Naive thymus-derived CD4-positive, alpha-beta T cell (primary cell): ENCODE data around the gene CHML. TPM values are rescaled to one million over a fixed set of nuclear protein-coding genes. Genes with fewer than 3 reads are reported as not detected.

ENCODE experiments used
- ATAC-seq: fragments of 150-1000 bp; cut with Tn5 transposase; 2 replicates; pipeline ENCODE4 v1.10.0; 2021; ENCODE audit warnings: mild to moderate bottlenecking, moderate library complexity
- CTCF ChIA-PET: fragments of 350-600 bp; sonication (Branson Sonifier 250); formaldehyde crosslinking; loops from one replicate; lab custom pipeline; 2021; ENCODE audit warnings: antibody characterized with exemption; lab: Charles Lee
- POLR2A ChIA-PET: fragments of 350-600 bp; sonication (Branson Sonifier 250); formaldehyde crosslinking; loops from one replicate; lab custom pipeline; 2021; ENCODE audit warnings: antibody characterized with exemption, inconsistent platforms; lab: Charles Lee
- DNase-seq, 9 donors: peaks; one replicate each; pipeline versions ENCODE4 v3.0.0 to v3.0.0-alpha.2; 2020 to 2022; ENCODE audit warnings: mixed read lengths in 1 of 9
- H3K27ac ChIP-seq: one replicate; pipeline ENCODE4 v1.7.0; 2013; ENCODE audit warnings: mild to moderate bottlenecking, low read depth, low read length, moderate library complexity
- H3K27me3 ChIP-seq, 2 donors: one replicate each; pipeline ENCODE4 v1.7.0; 2013; ENCODE audit warnings: low read length in 2 of 2, mild to moderate bottlenecking in 2 of 2, moderate library complexity in 2 of 2; ENCODE audit not compliant: control insufficient read depth in 2 of 2, insufficient read depth in 2 of 2
- H3K36me3 ChIP-seq, 3 experiments: 1 replicate in 2 of 3; 2 replicates in 1 of 3; pipeline ENCODE4 v1.7.0; 2013; ENCODE audit warnings: low read length in 3 of 3, mild to moderate bottlenecking in 3 of 3, moderate library complexity in 1 of 3; ENCODE audit not compliant: insufficient read depth in 3 of 3, control insufficient read depth in 2 of 3
- H3K4me1 ChIP-seq, 2 donors: one replicate each; pipeline ENCODE4 v1.7.0; 2013; ENCODE audit warnings: low read length in 2 of 2, mild to moderate bottlenecking in 2 of 2, moderate library complexity in 1 of 2; ENCODE audit not compliant: control insufficient read depth in 2 of 2, insufficient read depth in 2 of 2
- H3K4me3 ChIP-seq: 2 replicates; pipeline ENCODE4 v1.7.0; 2013; ENCODE audit warnings: mild to moderate bottlenecking, low read length
- H3K9me3 ChIP-seq, 3 experiments: 1 replicate in 2 of 3; 2 replicates in 1 of 3; pipeline ENCODE4 v1.7.0; 2013; ENCODE audit warnings: low read length in 3 of 3; ENCODE audit not compliant: control insufficient read depth in 2 of 3
- H3K27ac Mint-ChIP-seq, 9 donors: one replicate each; pipeline ENCODE4 v1.8.0; 2020 to 2022; ENCODE audit warnings: mixed read lengths in 9 of 9, mild to moderate bottlenecking in 8 of 9, moderate library complexity in 5 of 9, inconsistent platforms in 2 of 9
- H3K27me3 Mint-ChIP-seq, 5 donors: one replicate each; pipeline ENCODE4 v1.8.0; 2021 to 2022; ENCODE audit warnings: mixed read lengths in 5 of 5, mild to moderate bottlenecking in 1 of 5
- H3K36me3 Mint-ChIP-seq, 5 donors: one replicate each; pipeline ENCODE4 v1.8.0; 2020 to 2022; ENCODE audit warnings: mixed read lengths in 5 of 5, mild to moderate bottlenecking in 3 of 5, inconsistent platforms in 1 of 5
- H3K4me1 Mint-ChIP-seq, 7 donors: one replicate each; pipeline ENCODE4 v1.8.0; 2020 to 2022; ENCODE audit warnings: mixed read lengths in 7 of 7, mild to moderate bottlenecking in 3 of 7, inconsistent platforms in 1 of 7
- H3K4me3 Mint-ChIP-seq, 10 donors: one replicate each; pipeline ENCODE4 v1.8.0; 2020 to 2022; ENCODE audit warnings: mild to moderate bottlenecking in 10 of 10, mixed read lengths in 10 of 10, moderate library complexity in 6 of 10, inconsistent platforms in 2 of 10
- H3K9me3 Mint-ChIP-seq, 11 donors: one replicate each; pipeline ENCODE4 v1.8.0; 2020 to 2022; ENCODE audit warnings: mixed read lengths in 11 of 11, mild to moderate bottlenecking in 4 of 11, inconsistent platforms in 1 of 11, moderate library complexity in 1 of 11
- intact Hi-C, 2 donors: fragments of 100-400 bp; cut with micrococcal nuclease; formaldehyde crosslinking; loops; one replicate each; pipeline ENCODE4 v1.15.1; 2023
- polyA plus RNA-seq, 2 donors: library from polyadenylated mRNA; unstranded; fragments of 300-500 nt; fragmentation: Illumina TruSeq; gene quantifications; one replicate each; pipeline ENCODE4 v1.2.3, GENCODE V29; 2021
- total RNA-seq, 6 experiments: library from RNA in 5 of 6; stranded (reverse) in 5 of 6; gene quantifications; 1 replicate in 5 of 6; 2 replicates in 1 of 6; pipeline ENCODE4 v1.2.3 and lab custom pipeline; 2021 to 2026

CHML gene
- total and polyA plus RNA-seq, 7 experiments from 2014 or later, result 6.6 to 18.3 (median 11.6) TPM

- CTCF ChIA-PET, result no interaction called here
- peaks cover 0 to 3% (median 0%) of the 10 kb centered on the region in 3 experiments for H3K36me3 ChIP-seq
- no peak overlapping the region for H3K4me3 Mint-ChIP-seq
- no peak for ATAC-seq
- H3K4me3 ChIP-seq, result no peak overlapping the region
- H3K27me3 ChIP-seq, result no peaks in the 10 kb centered on the region
- peaks cover 0 to 14% (median 8%) of the 10 kb centered on the region in 7 donors for H3K4me1 Mint-ChIP-seq
- H3K4me1 ChIP-seq, result peaks cover 0 to under 1% of the 10 kb centered on the region in 2 donors
- no peak overlapping the region for H3K27ac ChIP-seq
- no peak for DNase-seq
- no peak overlapping the region for H3K27ac Mint-ChIP-seq
- POLR2A ChIA-PET, result interaction anchor here (1.3 kb wide), 1 partner anchor 14 kb away, joined by 4 read pairs; no protein-coding TSS in a partner anchor
- peaks cover 0 to 6% (median 2%) of the 10 kb centered on the region in 11 donors for H3K9me3 Mint-ChIP-seq
- H3K36me3 Mint-ChIP-seq, result peaks cover 0 to 8% (median 0%) of the 10 kb centered on the region in 5 donors
- H3K27me3 Mint-ChIP-seq, result no peaks in the 10 kb centered on the region
- intact Hi-C loops, result loop anchor here in 1 of 2 donors (10.0 kb wide), 1 partner anchor 1611 kb away; the partner anchor contains the start of genes CEP170 and SDCCAG8
- no peaks in the 10 kb centered on the region for H3K9me3 ChIP-seq
These were observed 4.1 kb upstream of the CHML start for GRCh38 chr1:241644259-241644658.

- Histone ChIP-seq H3K27me3 (no peaks in the 10 kb centered on the region), H3K4me3 (no peak overlapping the region), H3K9me3 (no peaks in the 10 kb centered on the region), H3K4me1 (peaks cover 0 to 18% of the 10 kb centered on the region in 2 donors), H3K27ac (no peak overlapping the region), H3K36me3 (peaks cover 0 to 3% (median 0%) of the 10 kb centered on the region in 3 experiments)
- H3K4me3 Mint-ChIP-seq, result no peak overlapping the region
- CTCF ChIA-PET, result no interaction called here
- intact Hi-C loops, result loop anchor here in 1 of 2 donors (10.0 kb wide), 1 partner anchor 1612 kb away; the partner anchor contains the start of genes CEP170 and SDCCAG8
- peaks cover 0 to 6% (median 2%) of the 10 kb centered on the region in 11 donors for H3K9me3 Mint-ChIP-seq
- H3K36me3 Mint-ChIP-seq, result peaks cover 0 to 10% (median 0%) of the 10 kb centered on the region in 5 donors
- H3K4me1 Mint-ChIP-seq, result peaks cover 13 to 27% (median 24%) of the 10 kb centered on the region in 7 donors
- peak overlapping the region in 3 of 9 donors; percentile 1 to 24 (median 4) for H3K27ac Mint-ChIP-seq
- no peaks in the 10 kb centered on the region for H3K27me3 Mint-ChIP-seq
- POLR2A ChIA-PET, result no interaction called here
- DNase-seq (no peak), ATAC-seq (no peak)
These were observed 2.4 kb upstream of the CHML start for GRCh38 chr1:241642593-241642944.

GRCh38 chr1:241641773-241642592 lies 1.8 kb upstream of the CHML start:
- DNase-seq (no peak), ATAC-seq (no peak)
- Histone ChIP-seq H3K27me3 (no peaks in the 10 kb centered on the region), H3K27ac (no peak overlapping the region), H3K4me3 (no peak overlapping the region), H3K9me3 (no peaks in the 10 kb centered on the region), H3K36me3 (peaks cover 0 to 3% (median 0%) of the 10 kb centered on the region in 3 experiments), H3K4me1 (peaks cover 0 to 20% of the 10 kb centered on the region in 2 donors)
- Mint-ChIP-seq H3K4me3 (peak overlapping the region in 2 of 10 donors; percentile 80 to 89), H3K36me3 (peaks cover 0 to 13% (median 0%) of the 10 kb centered on the region in 5 donors), H3K9me3 (peaks cover 0 to 6% (median 2%) of the 10 kb centered on the region in 11 donors), H3K27me3 (no peaks in the 10 kb centered on the region), H3K27ac (peak overlapping the region in 7 of 9 donors; percentile 22 to 95 (median 83)), H3K4me1 (peaks cover 18 to 33% (median 29%) of the 10 kb centered on the region in 7 donors)
- intact Hi-C loops, result loop anchor here (2.0 to 10.0 kb wide), 2 partner anchors 65 to 1613 kb away; partner anchors contain the start of genes CEP170 (in 1 of the 2) and SDCCAG8 (in 1 of the 2)
- ChIA-PET CTCF (interaction anchor here (1.0 kb wide), 1 partner anchor 15 kb away, joined by 6 read pairs; no protein-coding TSS in a partner anchor), POLR2A (no interaction called here)

- H3K36me3 ChIP-seq, result peaks cover 0 to 3% (median 0%) of the 10 kb centered on the region in 3 experiments
These were observed 876 bp upstream of the CHML start for GRCh38 chr1:241640867-241641622.

GRCh38 chr1:241639623-241640148 lies 483 bp downstream of the CHML start:
- intact Hi-C loops, result loop anchor here (1.0 to 10.0 kb wide), 11 partner anchors 11 to 1616 kb away; partner anchors contain the start of genes CEP170 (in 2 of the 2), FH (in 2 of the 2) and SDCCAG8 (in 1 of the 2)
- Histone ChIP-seq H3K4me1 (peaks cover 0 to 20% of the 10 kb centered on the region in 2 donors), H3K27me3 (no peaks in the 10 kb centered on the region), H3K9me3 (no peaks in the 10 kb centered on the region), H3K4me3 (peak overlapping the region; percentile 84), H3K36me3 (peaks cover 0 to 3% (median 0%) of the 10 kb centered on the region in 3 experiments), H3K27ac (peak overlapping the region; percentile 82)
- H3K36me3 Mint-ChIP-seq, result peaks cover 8 to 27% (median 11%) of the 10 kb centered on the region in 5 donors
- peak in 3 of 9 donors; percentile 18 to 52 (median 21) for DNase-seq
- H3K4me3 Mint-ChIP-seq, result peak overlapping the region; percentile 79 to 92 (median 88)
- no peaks in the 10 kb centered on the region for H3K27me3 Mint-ChIP-seq
- no peak for ATAC-seq
- peaks cover 0 to 7% (median 3%) of the 10 kb centered on the region in 11 donors for H3K9me3 Mint-ChIP-seq
- peak overlapping the region; percentile 32 to 90 (median 71) for H3K27ac Mint-ChIP-seq
- peaks cover 25 to 52% (median 49%) of the 10 kb centered on the region in 7 donors for H3K4me1 Mint-ChIP-seq
- ChIA-PET CTCF (no interaction called here), POLR2A (interaction anchor here (0.6 to 1.8 kb wide), 8 partner anchors 10 to 1615 kb away, joined by 3 to 9 read pairs (median 4); partner anchors contain the start of genes CEP170 and FH)

More at GRCh38 chr1:241640867-241641622, 876 bp upstream of the CHML start:
- ChIA-PET CTCF (interaction anchor here (1.0 kb wide), 1 partner anchor 14 kb away, joined by 6 read pairs; no protein-coding TSS in a partner anchor), POLR2A (interaction anchor here (0.9 to 1.8 kb wide), 8 partner anchors 11 to 1614 kb away, joined by 3 to 9 read pairs (median 6); partner anchors contain the start of genes CEP170 and FH)
- peaks cover 0 to 20% of the 10 kb centered on the region in 2 donors for H3K4me1 ChIP-seq
- Mint-ChIP-seq H3K36me3 (peaks cover 0 to 18% (median 0%) of the 10 kb centered on the region in 5 donors), H3K27ac (peak overlapping the region; percentile 69 to 97 (median 91)), H3K4me3 (peak overlapping the region; percentile 70 to 91 (median 86)), H3K9me3 (peaks cover 0 to 6% (median 2%) of the 10 kb centered on the region in 11 donors), H3K27me3 (no peaks in the 10 kb centered on the region), H3K4me1 (peaks cover 25 to 41% (median 37%) of the 10 kb centered on the region in 7 donors)
- DNase-seq (peak in 1 of 9 donors; percentile 5), ATAC-seq (no peak)
- no peaks in the 10 kb centered on the region for H3K9me3 ChIP-seq
- intact Hi-C loops, result loop anchor here (1.0 to 10.0 kb wide), 11 partner anchors 13 to 1614 kb away; partner anchors contain the start of genes CEP170 (in 2 of the 2), FH (in 2 of the 2) and SDCCAG8 (in 1 of the 2)
- H3K27me3 ChIP-seq, result no peaks in the 10 kb centered on the region
- peak overlapping the region; percentile 62 for H3K27ac ChIP-seq
- peak overlapping the region; percentile 55 for H3K4me3 ChIP-seq
